Left lung (tissue), 10 donors: ENCODE measurements around the gene AP2A1. TPM values are rescaled to one million over a fixed set of nuclear protein-coding genes. Genes with fewer than 3 reads are reported as not detected.

Experiments
- ATAC-seq: fragments of 200-7000 bp; cut with Tn5 transposase; one replicate; pipeline ENCODE4 v1.9.1; 2020; ENCODE audit warnings: moderate library complexity
- DNase-seq, 4 donors: peaks; one replicate each; pipeline ENCODE4 v3.0.0-alpha.2; 2013 to 2020
- H3K27ac ChIP-seq, 2 donors: fragments of 200-600 bp; sonication (generic) in 1 of 2; one replicate each; pipeline versions ENCODE4 v1.5.0 to v1.8.0; 2020 to 2021
- H3K27me3 ChIP-seq, 2 donors: fragments of 200-600 bp; sonication (generic) in 1 of 2; one replicate each; pipeline versions ENCODE4 v1.5.0 to v1.8.0; 2020 to 2021
- H3K36me3 ChIP-seq, 2 donors: fragments of 200-600 bp; sonication (generic) in 1 of 2; one replicate each; pipeline versions ENCODE4 v1.5.0 to v1.8.0; 2020 to 2021
- H3K4me1 ChIP-seq, 2 donors: fragments of 200-600 bp; one replicate each; pipeline ENCODE4 v1.8.0; 2021
- H3K4me3 ChIP-seq, 2 donors: fragments of 200-600 bp; sonication (generic) in 1 of 2; one replicate each; pipeline versions ENCODE4 v1.5.0 to v1.8.0; 2020 to 2021; ENCODE audit warnings: mild to moderate bottlenecking in 1 of 2
- H3K9me3 ChIP-seq, 2 donors: fragments of 200-600 bp; sonication (generic) in 1 of 2; one replicate each; pipeline versions ENCODE4 v1.5.0 to v1.8.0; 2020 to 2021
- CTCF ChIP-seq, 2 donors: fragments of 200-600 bp; sonication (generic) in 1 of 2; IDR thresholded peaks; one replicate each; pipeline versions ENCODE4 v1.5.0 to v1.8.0; 2021; ENCODE audit warnings: antibody characterized with exemption in 2 of 2
- intact Hi-C, 2 donors: fragments of 100-400 bp; cut with DNase I; formaldehyde crosslinking; loops; one replicate each; pipeline versions ENCODE4 v1.11.2 to v1.14.2; 2022
- polyA plus RNA-seq, 6 donors: library from polyadenylated mRNA; unstranded; fragments of 120-200 nt; gene quantifications; one replicate each; pipeline ENCODE4 v1.2.1, GENCODE V29; 2013; ENCODE audit not compliant: insufficient read length in 6 of 6
- total RNA-seq, 2 donors: library from RNA; stranded (reverse); fragmentation: NEBNext Ultra II Directional; extraction: Animal tissue kit (Norgen Biotek cat#: 25700); gene quantifications; one replicate each; pipeline ENCODE4 v1.2.1, GENCODE V29; 2021
- donor health status: DM: no; HTN: yes; CAD: no.
- donor health status: DM: no; HTN: no; CAD: no.

AP2A1 gene
- total and polyA plus RNA-seq, 8 donors = 52.9 to 87.6 (median 66.4) TPM

- TF ChIP-seq CTCF (IDR thresholded peaks at IDR 0.05) = no peak
- intact Hi-C loops = no loop called here
- H3K4me3 ChIP-seq = peak overlapping the region; percentile 76 to 78
- H3K36me3 ChIP-seq = peaks cover 0 to 27% of the 10 kb centered on the region in 2 donors
- H3K9me3 ChIP-seq = no peaks in the 10 kb centered on the region
- H3K4me1 ChIP-seq = peaks cover 7 to 30% of the 10 kb centered on the region in 2 donors
- ATAC-seq = peak; percentile 80
- DNase-seq = peak; percentile 85 to 96 (median 94)
- H3K27me3 ChIP-seq = no peaks in the 10 kb centered on the region
- peak overlapping the region; percentile 79 to 83 for H3K27ac ChIP-seq
These were observed 41.9 kb downstream of the AP2A1 start for GRCh38 chr19:49808711-49809159.

GRCh38 chr19:49809160-49809940, 42.5 kb downstream of the AP2A1 start:
- ATAC-seq (peak; percentile 46), DNase-seq (peak in 2 of 4 donors; percentile 63 to 91)
- H3K4me3 ChIP-seq = peak overlapping the region; percentile 76 to 78
- H3K36me3 ChIP-seq = peaks cover 0 to 21% of the 10 kb centered on the region in 2 donors
- H3K9me3 ChIP-seq = no peaks in the 10 kb centered on the region
- TF ChIP-seq CTCF (IDR thresholded peaks at IDR 0.05) = no peak
- H3K27ac ChIP-seq = peak overlapping the region; percentile 79 to 83
- no peaks in the 10 kb centered on the region for H3K27me3 ChIP-seq
- intact Hi-C loops = no loop called here
- peaks cover 7 to 30% of the 10 kb centered on the region in 2 donors for H3K4me1 ChIP-seq

DNA sequence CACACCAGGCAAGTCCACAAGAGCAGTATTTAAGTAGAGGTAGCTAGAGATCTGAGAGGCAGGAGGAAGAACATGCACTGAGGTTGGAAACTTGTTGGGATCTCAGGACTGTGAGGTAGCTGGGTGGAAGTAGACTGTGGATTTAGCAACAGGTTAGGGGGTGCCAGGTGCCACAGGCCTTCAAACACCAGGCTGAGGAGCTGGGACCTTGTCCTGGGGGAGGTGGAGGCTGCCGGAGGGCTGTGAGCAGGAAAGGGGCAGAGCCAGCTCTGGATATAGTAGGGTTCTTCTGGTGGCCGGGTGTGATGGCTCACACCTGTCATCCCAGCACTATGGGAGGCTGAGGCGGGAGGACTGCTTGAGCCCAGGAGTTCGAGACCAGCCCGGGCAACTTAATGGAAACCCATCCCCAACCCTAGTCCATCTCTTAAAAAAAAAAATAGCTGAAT, 43.2 kb downstream of the AP2A1 start:
- Histone ChIP-seq H3K4me1 (peaks cover 7 to 30% of the 10 kb centered on the region in 2 donors), H3K27ac (peak overlapping the region; percentile 79 to 83), H3K4me3 (peak overlapping the region in 1 of 2 donors; percentile 76), H3K36me3 (peaks cover 0 to 15% of the 10 kb centered on the region in 2 donors), H3K9me3 (no peaks in the 10 kb centered on the region), H3K27me3 (no peaks in the 10 kb centered on the region)
- intact Hi-C loops = no loop called here
- no peak for DNase-seq
- no peak for TF ChIP-seq CTCF (IDR thresholded peaks at IDR 0.05)
- ATAC-seq = no peak

DNA sequence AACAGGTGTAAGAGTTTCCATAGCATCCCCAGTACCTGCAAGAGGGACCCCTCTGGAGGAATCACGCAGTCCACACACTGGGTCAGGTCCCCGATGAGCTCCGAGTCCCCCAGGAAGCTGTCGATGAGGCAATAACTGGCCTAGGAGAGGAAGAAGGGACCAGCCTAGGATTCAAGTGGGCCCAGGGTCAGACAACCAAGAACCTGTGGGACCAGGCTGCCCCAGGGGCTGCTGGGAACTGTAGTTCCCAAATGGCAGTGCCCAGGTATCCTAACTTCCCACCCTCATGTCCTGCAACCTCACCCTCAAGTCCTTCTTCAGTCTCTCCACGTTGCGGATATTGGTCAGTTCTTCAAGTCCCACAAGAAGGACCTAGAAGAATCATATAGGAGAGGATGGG, 44.5 kb downstream of the AP2A1 start:
- Histone ChIP-seq H3K27ac (no peak overlapping the region), H3K4me1 (peaks cover 7 to 30% of the 10 kb centered on the region in 2 donors), H3K4me3 (no peak overlapping the region), H3K36me3 (peaks cover 0 to 1% of the 10 kb centered on the region in 2 donors), H3K9me3 (no peaks in the 10 kb centered on the region), H3K27me3 (no peaks in the 10 kb centered on the region)
- intact Hi-C loops = no loop called here
- TF ChIP-seq CTCF (IDR thresholded peaks at IDR 0.05) = no peak
- no peak for DNase-seq
- no peak for ATAC-seq

GRCh38 chr19:49812452-49812996, 45.7 kb downstream of the AP2A1 start:
- TF ChIP-seq CTCF (IDR thresholded peaks at IDR 0.05) = no peak
- intact Hi-C loops = no loop called here
- peak overlapping the region; percentile 54 to 65 for H3K4me3 ChIP-seq

More at GRCh38 chr19:49812452-49812996, 45.7 kb downstream of the AP2A1 start:
- H3K36me3 ChIP-seq = no peaks in the 10 kb centered on the region
- H3K9me3 ChIP-seq = no peaks in the 10 kb centered on the region
- no peaks in the 10 kb centered on the region for H3K27me3 ChIP-seq
- H3K4me1 ChIP-seq = peaks cover 7 to 26% of the 10 kb centered on the region in 2 donors
- ATAC-seq (no peak), DNase-seq (no peak)
- peak overlapping the region; percentile 91 to 95 for H3K27ac ChIP-seq
